Adrenal gland (tissue), 12 donors: ENCODE data around the gene FARP1. TPM values are rescaled to one million over a fixed set of nuclear protein-coding genes. Genes with fewer than 3 reads are reported as not detected.
A peak's percentile ranks its signal among the peaks of the same experiment; 100 is the strongest.

Experiments
- DNase-seq, 7 donors: peaks; one replicate each; pipeline ENCODE4 v3.0.0-alpha.2; 2019 to 2020
- H3K27ac ChIP-seq, 5 donors: fragments of 200-600 bp; sonication (generic) in 4 of 5; 1 replicate in 3 of 5; 2 replicates in 2 of 5; pipeline versions ENCODE4 v1.5.1 to v1.8.0; 2016 to 2020; ENCODE audit warnings: mild to moderate bottlenecking in 1 of 5
- H3K27me3 ChIP-seq: fragments of 200-600 bp; 2 replicates; pipeline ENCODE4 v1.8.0; 2021
- H3K36me3 ChIP-seq, 2 donors: fragments of 200-600 bp; replicated peaks in 1 of 2; 1 replicate in 1 of 2; 2 replicates in 1 of 2; pipeline versions ENCODE4 v1.5.1 to v1.8.0; 2018 to 2022
- H3K4me1 ChIP-seq, 2 donors: fragments of 200-600 bp; replicated peaks in 1 of 2; 1 replicate in 1 of 2; 2 replicates in 1 of 2; pipeline versions ENCODE4 v1.5.1 to v1.8.0; 2018 to 2021
- H3K4me3 ChIP-seq, 4 donors: fragments of 200-600 bp; sonication (generic) in 3 of 4; one replicate each; pipeline ENCODE4 v1.5.1; 2016 to 2018
- H3K9me3 ChIP-seq, 3 donors: fragments of 200-600 bp; sonication (generic) in 1 of 3; replicated peaks in 1 of 3; 1 replicate in 2 of 3; 2 replicates in 1 of 3; pipeline versions ENCODE4 v1.5.1 to v1.8.0; 2016 to 2021
- POLR2A ChIP-seq, 2 donors: fragments of 450-650 bp; IDR thresholded peaks; one replicate each; pipeline ENCODE4 v1.6.1; 2017; ENCODE audit warnings: antibody characterized with exemption in 2 of 2, mild to moderate bottlenecking in 2 of 2, moderate library complexity in 1 of 2
- WGBS, 4 donors: extraction: QIAGEN DNeasy Blood & Tissue Kit in 2 of 4; methylation state at CpG; one replicate each; pipeline versions ENCODE4 v1.1.5 to v1.1.7; 2013 to 2017; 5-methylcytosine and 5-hydroxymethylcytosine counted together
- intact Hi-C, 2 donors: fragments of 100-400 bp; cut with DNase I; formaldehyde crosslinking; loops; one replicate each; pipeline versions ENCODE4 v1.14.1 to v1.15.0; 2022 to 2023
- polyA plus RNA-seq, 3 donors: library from polyadenylated mRNA; stranded (reverse); fragments of 200-250 nt in 2 of 3; fragments of 350-450 nt in 1 of 3; fragmentation: Illumina TruSeq in 1 of 3; extraction: RNeasy Lipid Tissue Mini Kit (QIAGEN cat#74804) in 1 of 3; gene quantifications; one replicate each; pipeline ENCODE4 v1.2.3, GENCODE V29; 2013 to 2014
- total RNA-seq, 9 donors: library from RNA; depleted of rRNA in 4 of 9; stranded (reverse); fragments of >200 nt in 4 of 9; fragments of 120-200 nt in 1 of 9; fragmentation: NEBNext Ultra II Directional in 1 of 9; extraction: Animal tissue kit (Norgen Biotek cat#: 25700) in 1 of 9; gene quantifications; one replicate each; pipeline versions ENCODE4 v1.1.0 to v1.2.4, GENCODE V29; 2013 to 2023
- TF ChIP-seq, protein P1 (sequence below), 6 experiments: fragments of 450-650 bp in 4 of 6; fragments of 200-600 bp in 2 of 6; sonication (generic) in 1 of 6; IDR thresholded peaks; 1 replicate in 5 of 6; 2 replicates in 1 of 6; pipeline versions ENCODE4 v1.5.1 to v1.8.0; 2016 to 2021; ENCODE audit warnings: antibody characterized with exemption in 6 of 6, mild to moderate bottlenecking in 2 of 6, moderate library complexity in 1 of 6
- donor health status: healthy with polysubstance abuse.
- donor health status: Bipolar disorder and iron deficiency.
- donor health status: DM: yes; HTN: yes; CAD: no.
- donor health status: DM: no; HTN: no; CAD: no.
- donor health status: DM: no; HTN: no; CAD: no.
- donor health status: DM: yes; HTN: yes; CAD: no.

The FARP1 gene
- total and polyA plus RNA-seq, 12 donors = 27.1 to 304 (median 71.6) TPM

- Histone ChIP-seq H3K9me3 (no peaks in the 10 kb centered on the region), H3K27ac (no peak overlapping the region), H3K4me1 (peaks cover 13 to 25% of the 10 kb centered on the region in 2 donors), H3K36me3 (no peaks in the 10 kb centered on the region), H3K27me3 (no peaks in the 10 kb centered on the region), H3K4me3 (no peak overlapping the region)
- TF ChIP-seq, protein P1, sequence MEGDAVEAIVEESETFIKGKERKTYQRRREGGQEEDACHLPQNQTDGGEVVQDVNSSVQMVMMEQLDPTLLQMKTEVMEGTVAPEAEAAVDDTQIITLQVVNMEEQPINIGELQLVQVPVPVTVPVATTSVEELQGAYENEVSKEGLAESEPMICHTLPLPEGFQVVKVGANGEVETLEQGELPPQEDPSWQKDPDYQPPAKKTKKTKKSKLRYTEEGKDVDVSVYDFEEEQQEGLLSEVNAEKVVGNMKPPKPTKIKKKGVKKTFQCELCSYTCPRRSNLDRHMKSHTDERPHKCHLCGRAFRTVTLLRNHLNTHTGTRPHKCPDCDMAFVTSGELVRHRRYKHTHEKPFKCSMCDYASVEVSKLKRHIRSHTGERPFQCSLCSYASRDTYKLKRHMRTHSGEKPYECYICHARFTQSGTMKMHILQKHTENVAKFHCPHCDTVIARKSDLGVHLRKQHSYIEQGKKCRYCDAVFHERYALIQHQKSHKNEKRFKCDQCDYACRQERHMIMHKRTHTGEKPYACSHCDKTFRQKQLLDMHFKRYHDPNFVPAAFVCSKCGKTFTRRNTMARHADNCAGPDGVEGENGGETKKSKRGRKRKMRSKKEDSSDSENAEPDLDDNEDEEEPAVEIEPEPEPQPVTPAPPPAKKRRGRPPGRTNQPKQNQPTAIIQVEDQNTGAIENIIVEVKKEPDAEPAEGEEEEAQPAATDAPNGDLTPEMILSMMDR (IDR thresholded peaks at IDR 0.05) = no peak
- TF ChIP-seq POLR2A (IDR thresholded peaks at IDR 0.05) = no peak
- no peak for DNase-seq
- WGBS, 4 donors = 74 to 92% (median 76%) methylated on average over 7 of the region's 7 CpGs
- intact Hi-C loops = no loop called here
These were observed 14.3 kb downstream of the FARP1 start for GRCh38 chr13:98157188-98157587.

- Histone ChIP-seq H3K36me3 (no peaks in the 10 kb centered on the region), H3K27me3 (no peaks in the 10 kb centered on the region), H3K9me3 (no peaks in the 10 kb centered on the region), H3K4me1 (peaks cover 13 to 25% of the 10 kb centered on the region in 2 donors), H3K4me3 (no peak overlapping the region), H3K27ac (no peak overlapping the region)
- TF ChIP-seq POLR2A (IDR thresholded peaks at IDR 0.05) = no peak
- TF ChIP-seq, protein P1 (IDR thresholded peaks at IDR 0.05) = no peak
- intact Hi-C loops = no loop called here
- WGBS, 4 donors = 87 to 93% (median 89%) methylated on average over 1 of the region's 1 CpG
- DNase-seq = no peak
These were observed 14.7 kb downstream of the FARP1 start for GRCh38 chr13:98157609-98158008.

DNA sequence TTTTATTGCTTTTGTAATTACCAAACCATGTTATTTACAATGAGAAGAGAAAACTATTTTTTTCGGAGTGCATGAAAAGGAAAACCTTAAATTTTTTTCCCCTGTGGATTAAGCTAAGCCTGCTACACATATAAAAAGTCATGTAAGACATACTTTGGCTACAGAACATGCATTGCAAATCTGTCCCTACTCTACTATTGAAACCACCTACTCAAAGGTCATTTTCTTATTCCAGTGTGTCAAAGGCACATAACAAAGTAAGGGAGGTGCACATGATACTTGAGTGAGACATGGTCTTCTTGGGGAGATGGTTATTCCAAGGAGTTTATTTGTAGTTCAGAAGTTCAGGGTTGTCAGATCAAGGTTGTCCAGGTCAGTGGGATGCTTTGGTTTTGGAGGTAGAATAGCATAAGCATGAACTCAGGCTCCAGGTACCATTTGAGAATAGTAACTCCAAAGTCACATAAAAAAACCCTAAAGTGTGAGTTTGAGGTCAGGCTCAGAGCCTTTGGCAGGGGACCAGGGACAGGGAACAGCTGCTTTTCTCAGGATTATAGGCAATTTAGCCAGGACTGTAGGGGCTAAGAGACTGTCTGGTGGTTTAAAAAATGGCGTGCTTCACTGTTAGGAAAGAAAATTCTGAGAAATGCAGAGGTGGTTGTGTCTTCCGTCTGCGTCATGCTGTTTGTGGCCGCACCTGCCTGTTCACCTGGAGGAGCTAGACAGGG, 15.4 kb downstream of the FARP1 start:
- TF ChIP-seq POLR2A (IDR thresholded peaks at IDR 0.05) = no peak
- Histone ChIP-seq H3K27ac (no peak overlapping the region), H3K36me3 (no peaks in the 10 kb centered on the region), H3K4me3 (no peak overlapping the region), H3K4me1 (peaks cover 13 to 25% of the 10 kb centered on the region in 2 donors), H3K27me3 (no peaks in the 10 kb centered on the region), H3K9me3 (no peaks in the 10 kb centered on the region)
- intact Hi-C loops = no loop called here
- DNase-seq = peak in 1 of 7 donors; percentile 33
- WGBS, 4 donors = 73 to 86% (median 80%) methylated on average over 2 to 5 of the region's 5 CpGs

DNA sequence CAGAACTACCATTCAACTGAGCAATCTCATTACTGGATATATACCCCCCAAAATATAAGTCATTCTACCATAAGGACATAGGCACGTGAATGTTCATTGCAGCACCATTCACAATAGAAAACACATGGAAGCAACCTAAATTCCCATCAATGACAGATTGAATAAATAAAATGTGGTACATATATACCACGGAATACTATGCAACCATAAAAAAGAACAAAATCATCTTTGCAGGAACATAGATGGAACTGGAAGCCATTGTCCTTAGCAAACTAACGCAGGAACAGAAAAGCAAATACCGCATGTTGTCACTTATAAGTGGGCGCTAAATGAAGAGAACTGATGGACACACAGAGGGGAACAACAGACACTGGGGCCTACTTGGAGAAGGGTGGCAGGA, 20.0 kb downstream of the FARP1 start:
- intact Hi-C loops = no loop called here
- no peaks in the 10 kb centered on the region for H3K36me3 ChIP-seq

More for the DNA sequence above, 20.0 kb downstream of the FARP1 start:
- TF ChIP-seq, protein P1 (IDR thresholded peaks at IDR 0.05) = no peak
- no peak for TF ChIP-seq POLR2A (IDR thresholded peaks at IDR 0.05)
- no peak for DNase-seq
- no peaks in the 10 kb centered on the region for H3K4me1 ChIP-seq
- no peaks in the 10 kb centered on the region for H3K27me3 ChIP-seq
- H3K9me3 ChIP-seq = no peaks in the 10 kb centered on the region
- no peak overlapping the region for H3K4me3 ChIP-seq
- no peak overlapping the region for H3K27ac ChIP-seq
- WGBS, 4 donors = 95 to 98% (median 96%) methylated on average over 5 of the region's 5 CpGs
